ENCODE results near the gene MAP6. TPM values are rescaled to one million over a fixed set of nuclear protein-coding genes. Genes with fewer than 3 reads are reported as not detected.

The MAP6 gene
- total RNA-seq, 1 experiment from 2014 or later = 22.8 TPM

DNA sequence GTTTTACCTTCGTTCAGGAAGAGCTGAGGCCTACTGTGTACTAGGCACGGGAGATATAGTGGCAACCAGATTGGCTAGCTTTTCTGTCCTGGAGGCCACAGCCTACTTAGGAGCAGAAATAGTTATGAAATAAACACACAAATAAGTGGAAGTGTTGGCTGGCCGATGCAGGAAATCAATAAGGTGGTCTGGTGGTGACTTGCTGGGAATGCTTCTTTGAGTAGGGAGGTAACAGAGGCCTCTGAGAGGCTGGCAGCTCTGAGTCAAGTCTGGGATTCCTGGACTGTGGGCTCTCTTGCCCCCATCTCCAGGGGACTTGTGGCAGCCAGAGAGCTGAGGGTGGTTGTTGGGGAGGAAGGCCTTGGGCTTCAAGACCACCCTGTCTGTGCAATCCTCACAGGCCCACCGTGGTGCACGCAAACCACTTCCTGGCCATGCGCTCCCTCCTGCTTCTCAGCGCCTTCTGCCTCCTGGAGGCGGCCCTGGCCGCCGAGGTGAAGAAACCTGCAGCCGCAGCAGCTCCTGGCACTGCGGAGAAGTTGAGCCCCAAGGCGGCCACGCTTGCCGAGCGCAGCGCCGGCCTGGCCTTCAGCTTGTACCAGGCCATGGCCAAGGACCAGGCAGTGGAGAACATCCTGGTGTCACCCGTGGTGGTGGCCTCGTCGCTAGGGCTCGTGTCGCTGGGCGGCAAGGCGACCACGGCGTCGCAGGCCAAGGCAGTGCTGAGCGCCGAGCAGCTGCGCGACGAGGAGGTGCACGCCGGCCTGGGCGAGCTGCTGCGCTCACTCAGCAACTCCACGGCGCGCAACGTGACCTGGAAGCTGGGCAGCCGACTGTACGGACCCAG is 102.7 kb downstream of the MAP6 start:
- Mint-ChIP-seq H3K4me3 (ENCODE audit: unreplicated experiment) (no peak overlapping the region), H3K4me1 (ENCODE audit: low read depth, unreplicated experiment) (peaks cover 18% of the 10 kb centered on the region), H3K27me3 (ENCODE audit: insufficient read depth, unreplicated experiment) (no peaks in the 10 kb centered on the region), H3K36me3 (ENCODE audit: insufficient read depth, unreplicated experiment) (peaks cover 89% of the 10 kb centered on the region), H3K27ac (ENCODE audit: unreplicated experiment) (peak overlapping the region; percentile 19), H3K9me3 (ENCODE audit: unreplicated experiment) (no peaks in the 10 kb centered on the region)
- peaks cover 33% of the 10 kb centered on the region for H3K4me1 ChIP-seq
- DNase-seq = no peak
- intact Hi-C loops (cut with micrococcal nuclease; ENCODE audit: unreplicated experiment) = no loop called here
- BruUV-seq (replicated peaks) = no TSS peak
- peaks cover 13% of the 10 kb centered on the region for H3K36me3 ChIP-seq (ENCODE audit: control insufficient read depth, insufficient read depth, low read length)
- POLR2A ChIA-PET = no interaction called here
- CTCF ChIA-PET = no interaction called here
- no peaks in the 10 kb centered on the region for H3K9me3 ChIP-seq
- no peak for TF ChIP-seq CTCF (IDR thresholded peaks at IDR 0.05; ENCODE audit: insufficient read depth in 1 of 2, low read depth in 1 of 2, low read length in 1 of 2, severe bottlenecking in 1 of 2, unreplicated experiment in 1 of 2)
- H3K4me3 ChIP-seq (ENCODE audit: low read depth, low read length) = no peak overlapping the region
- no peaks in the 10 kb centered on the region for H3K27me3 ChIP-seq (replicated peaks; ENCODE audit: control insufficient read depth, insufficient read depth, low read length)

- DNase-seq = peak in 1 of 2 experiments; percentile 51
- Mint-ChIP-seq H3K36me3 (ENCODE audit: insufficient read depth, unreplicated experiment) (peaks cover 81% of the 10 kb centered on the region), H3K27me3 (ENCODE audit: insufficient read depth, unreplicated experiment) (no peaks in the 10 kb centered on the region), H3K9me3 (ENCODE audit: unreplicated experiment) (no peaks in the 10 kb centered on the region), H3K27ac (ENCODE audit: unreplicated experiment) (peak overlapping the region; percentile 19), H3K4me1 (ENCODE audit: low read depth, unreplicated experiment) (peaks cover 18% of the 10 kb centered on the region), H3K4me3 (ENCODE audit: unreplicated experiment) (peak overlapping the region; percentile 93)
- intact Hi-C loops (cut with micrococcal nuclease; ENCODE audit: unreplicated experiment) = no loop called here
- no TSS peak for BruUV-seq (replicated peaks)
- H3K4me3 ChIP-seq (ENCODE audit: low read depth, low read length) = no peak overlapping the region
- no peaks in the 10 kb centered on the region for H3K27me3 ChIP-seq (replicated peaks; ENCODE audit: control insufficient read depth, insufficient read depth, low read length)
- ChIA-PET POLR2A (no interaction called here), CTCF (interaction anchor here (1.2 kb wide), 1 partner anchor 10 kb away, joined by 3 read pairs; no protein-coding TSS in a partner anchor)
- TF ChIP-seq CTCF (IDR thresholded peaks at IDR 0.05; ENCODE audit: insufficient read depth in 1 of 2, low read depth in 1 of 2, low read length in 1 of 2, severe bottlenecking in 1 of 2, unreplicated experiment in 1 of 2) = no peak
- H3K36me3 ChIP-seq (ENCODE audit: control insufficient read depth, insufficient read depth, low read length) = peaks cover 13% of the 10 kb centered on the region
- no peaks in the 10 kb centered on the region for H3K9me3 ChIP-seq
- peaks cover 41% of the 10 kb centered on the region for H3K4me1 ChIP-seq
Measured at GRCh38 chr11:75565221-75565814, 103.5 kb downstream of the MAP6 start.

GRCh38 chr11:75563978-75564552 is 104.8 kb downstream of the MAP6 start:
- ChIA-PET POLR2A (no interaction called here), CTCF (interaction anchor here (1.2 kb wide), 1 partner anchor 11 kb away, joined by 3 read pairs; no protein-coding TSS in a partner anchor)
- H3K27me3 Mint-ChIP-seq (ENCODE audit: insufficient read depth, unreplicated experiment) = no peaks in the 10 kb centered on the region
- intact Hi-C loops (cut with micrococcal nuclease; ENCODE audit: unreplicated experiment) = no loop called here
- H3K36me3 Mint-ChIP-seq (ENCODE audit: insufficient read depth, unreplicated experiment) = peaks cover 70% of the 10 kb centered on the region
- no peak for DNase-seq
- H3K4me3 ChIP-seq (ENCODE audit: low read depth, low read length) = peak overlapping the region; percentile 51
- no peaks in the 10 kb centered on the region for H3K27me3 ChIP-seq (replicated peaks; ENCODE audit: control insufficient read depth, insufficient read depth, low read length)
- H3K9me3 ChIP-seq = no peaks in the 10 kb centered on the region
- BruUV-seq (replicated peaks) = no TSS peak
- peaks cover 27% of the 10 kb centered on the region for H3K4me1 Mint-ChIP-seq (ENCODE audit: low read depth, unreplicated experiment)
- H3K27ac Mint-ChIP-seq (ENCODE audit: unreplicated experiment) = peak overlapping the region; percentile 95
- no peak for TF ChIP-seq CTCF (IDR thresholded peaks at IDR 0.05; ENCODE audit: insufficient read depth in 1 of 2, low read depth in 1 of 2, low read length in 1 of 2, severe bottlenecking in 1 of 2, unreplicated experiment in 1 of 2)
- peaks cover 54% of the 10 kb centered on the region for H3K4me1 ChIP-seq
- peak overlapping the region; percentile 93 for H3K4me3 Mint-ChIP-seq (ENCODE audit: unreplicated experiment)
- H3K36me3 ChIP-seq (ENCODE audit: control insufficient read depth, insufficient read depth, low read length) = peaks cover 11% of the 10 kb centered on the region
- no peaks in the 10 kb centered on the region for H3K9me3 Mint-ChIP-seq (ENCODE audit: unreplicated experiment)

All from Caco-2 (cell line).